H1 (cell line): ENCODE data around the gene HPX. TPM values are rescaled to one million over a fixed set of nuclear protein-coding genes. Genes with fewer than 3 reads are reported as not detected.

Experiments used
- CTCF ChIA-PET: fragments of 300-600 bp; sonication (Branson Sonifier 250); formaldehyde crosslinking; loops from one replicate; lab custom pipeline; 2021; ENCODE audit not compliant: partially characterized antibody; lab: Charles Lee
- POLR2A ChIA-PET: fragments of 300-600 bp; sonication (Branson Sonifier 250); formaldehyde crosslinking; loops from one replicate; lab custom pipeline; 2021; ENCODE audit warnings: inconsistent platforms; ENCODE audit not compliant: partially characterized antibody; lab: Charles Lee
- DNase-seq, 2 experiments: peaks; one replicate each; pipeline versions ENCODE4 v3.0.0 to v3.0.0-alpha.2; 2010 to 2022; ENCODE audit warnings: low spot score in 2 of 2, low read depth in 1 of 2, mixed read lengths in 1 of 2
- FAIRE-seq: peaks from 2 replicates; lab custom pipeline; 2011; peaks lifted over from hg19 to GRCh38; lab: Jason Lieb, UNC
- H2AFZ ChIP-seq: 2 replicates; pipeline ENCODE4 v1.8.1; 2012; ENCODE audit warnings: low read length, inconsistent platforms
- H2AK5ac ChIP-seq: 2 replicates; pipeline ENCODE4 v1.6.1; 2013; ENCODE audit warnings: low read depth, low read length
- H2BK120ac ChIP-seq: replicated peaks from 2 replicates; pipeline ENCODE3; 2013; ENCODE audit warnings: low read depth, low read length, inconsistent platforms
- H2BK12ac ChIP-seq: 2 replicates; pipeline ENCODE4 v1.6.1; 2013; ENCODE audit warnings: low read depth, low read length
- H2BK15ac ChIP-seq: 2 replicates; pipeline ENCODE4 v1.6.1; 2013; ENCODE audit warnings: low read length
- H2BK20ac ChIP-seq: 2 replicates; pipeline ENCODE4 v1.6.1; 2013; ENCODE audit warnings: low read length
- H2BK5ac ChIP-seq: 2 replicates; pipeline ENCODE4 v1.6.1; 2013; ENCODE audit warnings: low read depth, low read length
- H3K14ac ChIP-seq: 2 replicates; pipeline ENCODE4 v1.6.1; 2013; ENCODE audit warnings: inconsistent platforms; ENCODE audit not compliant: insufficient read length
- H3K18ac ChIP-seq: 2 replicates; pipeline ENCODE4 v1.6.1; 2013; ENCODE audit warnings: low read length; ENCODE audit errors: extremely low read depth
- H3K23ac ChIP-seq: 2 replicates; pipeline ENCODE4 v1.6.1; 2013; ENCODE audit warnings: inconsistent platforms; ENCODE audit not compliant: insufficient read length
- H3K23me2 ChIP-seq: 2 replicates; pipeline ENCODE4 v1.6.1; 2013; ENCODE audit warnings: low read depth, low read length
- H3K27ac ChIP-seq: 2 replicates; pipeline ENCODE4 v1.6.1; 2011; ENCODE audit warnings: low read depth, low read length, inconsistent platforms
- H3K27me3 ChIP-seq, 4 experiments: replicated peaks in 1 of 4; 1 replicate in 1 of 4; 2 replicates in 3 of 4; pipeline versions ENCODE4 v1.6.1 to v1.8.1; 2011 to 2013; ENCODE audit warnings: low read length in 3 of 4, mild to moderate bottlenecking in 3 of 4, inconsistent platforms in 2 of 4, mixed read lengths in 2 of 4, moderate library complexity in 1 of 4; ENCODE audit not compliant: control insufficient read depth in 3 of 4, insufficient read depth in 3 of 4; ENCODE audit errors: extremely low read depth in 1 of 4
- H3K36me3 ChIP-seq, 4 experiments: 2 replicates each; pipeline versions ENCODE4 v1.6.1 to v1.8.1; 2011 to 2013; ENCODE audit warnings: mild to moderate bottlenecking in 4 of 4, low read length in 3 of 4, moderate library complexity in 2 of 4, control low read depth in 1 of 4, inconsistent platforms in 1 of 4; ENCODE audit not compliant: insufficient read depth in 4 of 4, control insufficient read depth in 2 of 4
- H3K4ac ChIP-seq: replicated peaks from 2 replicates; pipeline ENCODE3; 2013; ENCODE audit warnings: low read length, low read depth, mixed read lengths, inconsistent platforms; ENCODE audit not compliant: insufficient read length
- H3K4me1 ChIP-seq, 4 experiments: replicated peaks in 1 of 4; 1 replicate in 1 of 4; 2 replicates in 3 of 4; pipeline versions ENCODE4 v1.6.1 to v1.8.1; 2011 to 2013; ENCODE audit warnings: low read length in 3 of 4, inconsistent platforms in 2 of 4, mixed read lengths in 1 of 4; ENCODE audit not compliant: insufficient read depth in 4 of 4, control insufficient read depth in 3 of 4
- H3K4me2 ChIP-seq, 2 experiments: 2 replicates each; pipeline versions ENCODE4 v1.6.1 to v1.8.1; 2011 to 2013; ENCODE audit warnings: low read depth in 2 of 2, low read length in 2 of 2, control low read depth in 1 of 2, inconsistent platforms in 1 of 2, mild to moderate bottlenecking in 1 of 2; ENCODE audit not compliant: insufficient read depth in 1 of 2
- H3K4me3 ChIP-seq, 4 experiments: fragments of 200-600, 300-600 bp in 1 of 4; sonication (generic), shearing (Covaris generic), sonication (Bioruptor Twin) in 1 of 4; 2 replicates each; pipeline versions ENCODE4 v1.5.1 to v1.8.1; 2011 to 2016; ENCODE audit warnings: low read length in 4 of 4, low read depth in 3 of 4, control low read depth in 2 of 4, inconsistent platforms in 2 of 4, mild to moderate bottlenecking in 2 of 4, mixed read lengths in 1 of 4, moderate library complexity in 1 of 4; ENCODE audit not compliant: insufficient read depth in 2 of 4; ENCODE audit errors: extremely low read depth in 1 of 4
- H3K56ac ChIP-seq: replicated peaks from 2 replicates; pipeline ENCODE3; 2013; ENCODE audit warnings: low read depth, mild to moderate bottlenecking, mixed read lengths, low read length, inconsistent platforms; ENCODE audit not compliant: insufficient read length
- H3K79me1 ChIP-seq: 2 replicates; pipeline ENCODE4 v1.6.1; 2013; ENCODE audit warnings: low read depth, low read length, control low read depth
- H3K79me2 ChIP-seq, 2 experiments: 2 replicates each; pipeline versions ENCODE4 v1.6.1 to v1.8.1; 2012 to 2013; ENCODE audit warnings: low read length in 2 of 2, mild to moderate bottlenecking in 2 of 2, inconsistent platforms in 1 of 2; ENCODE audit not compliant: insufficient read depth in 2 of 2, control insufficient read depth in 1 of 2
- H3K9ac ChIP-seq, 4 experiments: replicated peaks in 1 of 4; 1 replicate in 1 of 4; 2 replicates in 3 of 4; pipeline versions ENCODE4 v1.6.1 to v1.8.1; 2011 to 2013; ENCODE audit warnings: low read depth in 3 of 4, low read length in 3 of 4, control low read depth in 2 of 4, mild to moderate bottlenecking in 2 of 4, moderate library complexity in 2 of 4, inconsistent platforms in 1 of 4; ENCODE audit errors: extremely low read depth in 1 of 4
- H3K9me3 ChIP-seq, 2 experiments: 2 replicates each; pipeline versions ENCODE4 v1.6.1 to v1.8.1; 2012 to 2013; ENCODE audit warnings: mild to moderate bottlenecking in 2 of 2, moderate library complexity in 2 of 2, control low read depth in 1 of 2, inconsistent platforms in 1 of 2, low read depth in 1 of 2, low read length in 1 of 2, mixed read lengths in 1 of 2; ENCODE audit not compliant: insufficient read depth in 2 of 2
- H4K20me1 ChIP-seq, 2 experiments: replicated peaks in 1 of 2; 2 replicates each; pipeline versions ENCODE3 to v1.8.1; 2011 to 2013; ENCODE audit warnings: inconsistent platforms in 2 of 2, low read length in 2 of 2, mild to moderate bottlenecking in 1 of 2; ENCODE audit not compliant: insufficient read depth in 2 of 2, control insufficient read depth in 1 of 2
- H4K5ac ChIP-seq: 2 replicates; pipeline ENCODE4 v1.6.1; 2013; ENCODE audit warnings: low read length, low read depth, mixed read lengths, inconsistent platforms; ENCODE audit not compliant: insufficient read length
- H4K8ac ChIP-seq: 2 replicates; pipeline ENCODE4 v1.8.0; 2013; ENCODE audit warnings: mild to moderate bottlenecking, moderate library complexity, low read length, inconsistent platforms; ENCODE audit not compliant: insufficient read depth; ENCODE audit errors: extremely low read depth
- H4K91ac ChIP-seq: replicated peaks from 2 replicates; pipeline ENCODE3; 2013; ENCODE audit warnings: low read length, mixed read lengths, inconsistent platforms; ENCODE audit not compliant: insufficient read length
- CTBP2 ChIP-seq: IDR thresholded peaks from 2 replicates; pipeline ENCODE4 v1.7.0; 2011; ENCODE audit warnings: borderline replicate concordance, mild to moderate bottlenecking, moderate library complexity, mixed read lengths, low read length; ENCODE audit not compliant: insufficient read depth, insufficient read length
- EGR1 ChIP-seq: IDR thresholded peaks from 2 replicates; pipeline ENCODE4 v1.6.1; 2011; ENCODE audit warnings: low read depth, low read length, borderline replicate concordance
- HDAC2 ChIP-seq, 2 experiments: fragments of 300-600 bp in 1 of 2; sonication (generic) in 1 of 2; IDR thresholded peaks; 2 replicates each; pipeline ENCODE4 v1.6.1; 2011 to 2012; ENCODE audit warnings: low read depth in 2 of 2, low read length in 2 of 2, mild to moderate bottlenecking in 2 of 2, moderate library complexity in 2 of 2, borderline replicate concordance in 1 of 2, inconsistent platforms in 1 of 2
- KDM4A ChIP-seq: IDR thresholded peaks from one replicate; pipeline ENCODE4 v1.7.1; 2012; ENCODE audit warnings: low read depth, mild to moderate bottlenecking, moderate library complexity, low read length, inconsistent platforms; ENCODE audit not compliant: severe bottlenecking
- MAFK ChIP-seq: IDR thresholded peaks from 2 replicates; pipeline ENCODE4 v1.6.1; 2012; ENCODE audit warnings: low read depth, mild to moderate bottlenecking, improper control_type of control experiment, low read length
- MAX ChIP-seq: IDR thresholded peaks from 2 replicates; pipeline ENCODE4 v1.6.1; 2012; ENCODE audit warnings: inconsistent platforms
- POLR2AphosphoS5 ChIP-seq: IDR thresholded peaks from 2 replicates; pipeline ENCODE4 v1.6.1; 2011; ENCODE audit warnings: low read depth, low read length
- SAP30 ChIP-seq: fragments of 300-600 bp; sonication (generic); IDR thresholded peaks from 2 replicates; pipeline ENCODE4 v1.7.1; 2012; ENCODE audit warnings: low read length, moderate library complexity, mild to moderate bottlenecking, inconsistent platforms; ENCODE audit not compliant: insufficient read depth, insufficient replicate concordance
- TAF1 ChIP-seq: IDR thresholded peaks from 2 replicates; pipeline ENCODE4 v1.6.1; 2011; ENCODE audit warnings: mild to moderate bottlenecking, low read depth, low read length
- TAF7 ChIP-seq: optimal IDR thresholded peaks from 2 replicates; pipeline ENCODE3; 2011; ENCODE audit warnings: low read depth, mild to moderate bottlenecking, inconsistent platforms, low read length, moderate library complexity, borderline replicate concordance
- WGBS, 2 experiments: shearing (Covaris generic) in 1 of 2; methylation state at CpG; one replicate each; pipeline versions ENCODE4 v1.1.6 to v1.1.7; 2013 to 2015; ENCODE audit warnings: low lambda C conversion rate in 2 of 2, mixed read lengths in 2 of 2, inconsistent platforms in 1 of 2, low coverage in 1 of 2, missing lambda C conversion rate in 1 of 2; ENCODE audit not compliant: insufficient replicate concordance in 2 of 2, insufficient coverage in 1 of 2, insufficient read length in 1 of 2; ENCODE audit errors: extremely low coverage in 1 of 2, missing lambda C conversion rate in 1 of 2; 5-methylcytosine and 5-hydroxymethylcytosine counted together
- polyA plus RNA-seq, 7 experiments: library from polyadenylated mRNA; depleted of rRNA in 3 of 7; stranded (reverse) in 5 of 7; unstranded in 2 of 7; fragments of >200 nt in 5 of 7; fragments of 200-250 nt in 2 of 7; gene quantifications; 1 replicate in 5 of 7; 2 replicates in 1 of 7; 4 replicates in 1 of 7; pipeline versions ENCODE4 v1.2.1 to v1.2.3, GENCODE V29; 2011 to 2013; ENCODE audit warnings: missing spikeins in 2 of 7, mixed read lengths in 2 of 7
- total RNA-seq: library from RNA; stranded (reverse); fragmentation: NEBNext Ultra II Directional; extraction: Animal tissue kit (Norgen Biotek cat#: 25700); gene quantifications from 2 replicates; pipeline ENCODE4 v1.2.1, GENCODE V29; 2021

The HPX gene
- total and polyA plus RNA-seq, 2 of the 8 experiments (the other 6 are each of a cell fraction or from before 2014, with no cell fraction given): 0.80 to 0.97 TPM

GRCh38 chr11:6389905-6390717, 50.7 kb downstream of the HPX start, which contains the start of gene SMPD1:
Gene SMPD1 (plus strand): TSS chr11:6390474. CDS start chr11:6390599, 125 bp downstream.
- peaks cover 2 to 8% (median 4%) of the 10 kb centered on the region in 4 experiments for H3K27me3 ChIP-seq
- H2BK120ac ChIP-seq: no peak within 1 kb of the TSS
- no peak within 1 kb of the TSS for H2AK5ac ChIP-seq
- H4K8ac ChIP-seq: no peak within 1 kb of the TSS; the same call in 1 of the 2 replicates
- no peak within 1 kb of the TSS for H2BK15ac ChIP-seq
- H3K27ac ChIP-seq: no peak within 1 kb of the TSS; the same call in 1 of the 2 replicates
- no peak within 1 kb of the TSS for H3K23ac ChIP-seq
- H3K79me2 ChIP-seq: no peaks in the 10 kb centered on the region
- H2AFZ ChIP-seq: peak within 1 kb of the TSS; percentile 30; the same call in 1 of the 2 replicates
- no peak within 1 kb of the TSS for H4K5ac ChIP-seq
- FAIRE-seq (peak; percentile 13), DNase-seq (peak; percentile 57 to 88)
- H4K20me1 ChIP-seq: peaks cover 0 to 2% of the 10 kb centered on the region in 2 experiments
- H3K9me3 ChIP-seq: no peaks in the 10 kb centered on the region
- 0 out of 7 replicates have a peak within 1 kb of the TSS, but pooled peaks of 1 of the 4 experiments have one; percentile 45 for H3K9ac ChIP-seq
- peaks cover 0 to 12% (median 9%) of the 10 kb centered on the region in 4 experiments; a peak in 6 of 7 replicates for H3K4me1 ChIP-seq
- H3K79me1 ChIP-seq: no peaks in the 10 kb centered on the region
- no peak within 1 kb of the TSS for H3K14ac ChIP-seq
- POLR2A ChIA-PET: interaction anchor here (0.7 to 1.2 kb wide), 5 partner anchors 11 to 92 kb away, joined by 3 to 5 read pairs (median 3); partner anchors contain the start of genes ARFIP2 and TIMM10B
- no peak within 1 kb of the TSS for H2BK20ac ChIP-seq
- H3K4ac ChIP-seq: no peak within 1 kb of the TSS
- peak within 1 kb of the TSS; percentile 51 to 78 (median 62) for H3K4me3 ChIP-seq
- H2BK5ac ChIP-seq: no peak within 1 kb of the TSS; the same call in 1 of the 2 replicates
- CTCF ChIA-PET: interaction anchor here (1.1 to 21.5 kb wide), 8 partner anchors 9 to 115 kb away, joined by 3 to 585 read pairs (median 5); partner anchors contain the start of gene HPX
- H2BK12ac ChIP-seq: no peak within 1 kb of the TSS; the same call in 1 of the 2 replicates
- peak within 1 kb of the TSS; percentile 73 to 79 for H3K4me2 ChIP-seq
- no peaks in the 10 kb centered on the region; the same call in 1 of the 2 replicates for H3K23me2 ChIP-seq
- no peak within 1 kb of the TSS for H3K18ac ChIP-seq
- no peak within 1 kb of the TSS for H3K56ac ChIP-seq
- WGBS, 2 experiments: 5% methylated on average over 32 of the region's 63 CpGs; no CpG with 5 or more reads in 1 of the 2 experiments
- H4K91ac ChIP-seq: no peak within 1 kb of the TSS
- no peaks in the 10 kb centered on the region; a peak in 1 of 8 replicates for H3K36me3 ChIP-seq
- TF ChIP-seq TAF1 (peak; percentile 49), MAFK (no peak), HDAC2 (IDR thresholded peaks at IDR 0.05; ENCODE audit: borderline replicate concordance in 1 of 2, low read depth in 2 of 2, low read length in 2 of 2) (peak in 1 of 2 experiments; percentile 77; a peak in 1 of 4 replicates), KDM4A (peak; percentile 75), MAX (peak; percentile 79), EGR1 (peak; percentile 98), POLR2AphosphoS5 (no peak), SAP30 (no peak), TAF7 (no peak), CTBP2 (peak; percentile 86)
